ENCODE measurements around the gene NUP62.

- TF ChIP-seq POLR2AphosphoS5 (IDR thresholded peaks at IDR 0.05; ENCODE audit: low read depth, low read length) (no peak), POLR2A (IDR thresholded peaks at IDR 0.05; ENCODE audit: low read depth, low read length) (no peak)
These were observed 11.2 kb downstream of the NUP62 start for GRCh38 chr19:49918089-49918488.
